Measurements from ENCODE around the gene IFNA1. TPM values are rescaled to one million over a fixed set of nuclear protein-coding genes. Genes with fewer than 3 reads are reported as not detected.

IFNA1 gene
- total and polyA plus RNA-seq, 2 experiments from 2014 or later, result not detected

DNA sequence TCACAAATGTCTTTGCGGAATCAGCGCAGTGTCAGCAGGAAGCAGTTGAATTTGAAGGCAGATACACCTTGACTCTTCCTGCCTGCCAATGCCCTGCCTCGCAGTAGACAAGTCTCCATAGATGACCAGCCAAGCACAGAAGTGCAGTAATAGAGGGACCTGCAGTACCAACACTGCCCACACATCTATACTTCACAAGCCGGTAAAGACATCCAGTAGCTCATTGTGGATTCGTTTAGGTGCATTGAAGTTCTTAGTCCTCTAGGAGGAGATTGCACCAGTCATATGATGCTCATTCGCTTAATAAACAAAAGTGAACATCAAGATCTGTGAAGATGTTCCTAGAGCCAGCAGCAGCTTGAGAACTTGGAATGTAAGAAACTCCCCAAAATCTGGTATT is 48.0 kb upstream of the IFNA1 start:
- Histone ChIP-seq H3K4me3 (no peak overlapping the region), H3K9me2 (ENCODE audit: insufficient read depth) (no peaks in the 10 kb centered on the region), H3K4me1 (ENCODE audit: insufficient read depth) (no peaks in the 10 kb centered on the region), H4K20me1 (replicated peaks; ENCODE audit: insufficient read depth) (no peaks in the 10 kb centered on the region), H3K79me2 (replicated peaks; ENCODE audit: insufficient read depth) (no peaks in the 10 kb centered on the region), H3K4me2 (no peak overlapping the region), H3K27me3 (ENCODE audit: insufficient read depth) (peaks cover 23% of the 10 kb centered on the region), H3K27ac (ENCODE audit: low read depth) (no peak overlapping the region), H3F3A (replicated peaks; ENCODE audit: low read depth) (no peaks in the 10 kb centered on the region), H2AFZ (no peak overlapping the region), H3K36me3 (ENCODE audit: insufficient read depth) (no peaks in the 10 kb centered on the region)
- no peaks in the 10 kb centered on the region for H3K9me3 Mint-ChIP-seq
- DNase-seq (ENCODE audit: low spot score), result peak; percentile 73
- H3K36me3 Mint-ChIP-seq (ENCODE audit: low read depth), result no peaks in the 10 kb centered on the region
- H3K27me3 Mint-ChIP-seq (ENCODE audit: insufficient read depth, low read depth, poor library complexity), result peaks cover 3% of the 10 kb centered on the region
- peaks cover 4% of the 10 kb centered on the region for H3K4me1 Mint-ChIP-seq
- H3K27ac Mint-ChIP-seq, result no peak overlapping the region
- no peak overlapping the region for H3K4me3 Mint-ChIP-seq
- peak; percentile 91 for ATAC-seq
- TF ChIP-seq ZNF331 (CRISPR knock-in tag; IDR thresholded peaks at IDR 0.05; ENCODE audit: low read depth), result no peak
- no peak for TF ChIP-seq STAT1 (IDR thresholded peaks at IDR 0.05; ENCODE audit: unreplicated experiment)
- TF ChIP-seq EZH2phosphoT487 (IDR thresholded peaks at IDR 0.05; ENCODE audit: unreplicated experiment), result no peak
- TF ChIP-seq, protein P1, sequence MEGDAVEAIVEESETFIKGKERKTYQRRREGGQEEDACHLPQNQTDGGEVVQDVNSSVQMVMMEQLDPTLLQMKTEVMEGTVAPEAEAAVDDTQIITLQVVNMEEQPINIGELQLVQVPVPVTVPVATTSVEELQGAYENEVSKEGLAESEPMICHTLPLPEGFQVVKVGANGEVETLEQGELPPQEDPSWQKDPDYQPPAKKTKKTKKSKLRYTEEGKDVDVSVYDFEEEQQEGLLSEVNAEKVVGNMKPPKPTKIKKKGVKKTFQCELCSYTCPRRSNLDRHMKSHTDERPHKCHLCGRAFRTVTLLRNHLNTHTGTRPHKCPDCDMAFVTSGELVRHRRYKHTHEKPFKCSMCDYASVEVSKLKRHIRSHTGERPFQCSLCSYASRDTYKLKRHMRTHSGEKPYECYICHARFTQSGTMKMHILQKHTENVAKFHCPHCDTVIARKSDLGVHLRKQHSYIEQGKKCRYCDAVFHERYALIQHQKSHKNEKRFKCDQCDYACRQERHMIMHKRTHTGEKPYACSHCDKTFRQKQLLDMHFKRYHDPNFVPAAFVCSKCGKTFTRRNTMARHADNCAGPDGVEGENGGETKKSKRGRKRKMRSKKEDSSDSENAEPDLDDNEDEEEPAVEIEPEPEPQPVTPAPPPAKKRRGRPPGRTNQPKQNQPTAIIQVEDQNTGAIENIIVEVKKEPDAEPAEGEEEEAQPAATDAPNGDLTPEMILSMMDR (conservative IDR thresholded peaks at IDR 0.05; ENCODE audit: low read depth in 2 of 2), result peak in 1 of 2 experiments; percentile 47; a peak in 2 of 4 replicates
- TF ChIP-seq EZH2 (IDR thresholded peaks at IDR 0.05; ENCODE audit: low read depth, unreplicated experiment), result no peak
- TF ChIP-seq ZNF114 (CRISPR knock-in tag; IDR thresholded peaks at IDR 0.05), result no peak
- TF ChIP-seq, protein P2, sequence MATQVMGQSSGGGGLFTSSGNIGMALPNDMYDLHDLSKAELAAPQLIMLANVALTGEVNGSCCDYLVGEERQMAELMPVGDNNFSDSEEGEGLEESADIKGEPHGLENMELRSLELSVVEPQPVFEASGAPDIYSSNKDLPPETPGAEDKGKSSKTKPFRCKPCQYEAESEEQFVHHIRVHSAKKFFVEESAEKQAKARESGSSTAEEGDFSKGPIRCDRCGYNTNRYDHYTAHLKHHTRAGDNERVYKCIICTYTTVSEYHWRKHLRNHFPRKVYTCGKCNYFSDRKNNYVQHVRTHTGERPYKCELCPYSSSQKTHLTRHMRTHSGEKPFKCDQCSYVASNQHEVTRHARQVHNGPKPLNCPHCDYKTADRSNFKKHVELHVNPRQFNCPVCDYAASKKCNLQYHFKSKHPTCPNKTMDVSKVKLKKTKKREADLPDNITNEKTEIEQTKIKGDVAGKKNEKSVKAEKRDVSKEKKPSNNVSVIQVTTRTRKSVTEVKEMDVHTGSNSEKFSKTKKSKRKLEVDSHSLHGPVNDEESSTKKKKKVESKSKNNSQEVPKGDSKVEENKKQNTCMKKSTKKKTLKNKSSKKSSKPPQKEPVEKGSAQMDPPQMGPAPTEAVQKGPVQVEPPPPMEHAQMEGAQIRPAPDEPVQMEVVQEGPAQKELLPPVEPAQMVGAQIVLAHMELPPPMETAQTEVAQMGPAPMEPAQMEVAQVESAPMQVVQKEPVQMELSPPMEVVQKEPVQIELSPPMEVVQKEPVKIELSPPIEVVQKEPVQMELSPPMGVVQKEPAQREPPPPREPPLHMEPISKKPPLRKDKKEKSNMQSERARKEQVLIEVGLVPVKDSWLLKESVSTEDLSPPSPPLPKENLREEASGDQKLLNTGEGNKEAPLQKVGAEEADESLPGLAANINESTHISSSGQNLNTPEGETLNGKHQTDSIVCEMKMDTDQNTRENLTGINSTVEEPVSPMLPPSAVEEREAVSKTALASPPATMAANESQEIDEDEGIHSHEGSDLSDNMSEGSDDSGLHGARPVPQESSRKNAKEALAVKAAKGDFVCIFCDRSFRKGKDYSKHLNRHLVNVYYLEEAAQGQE (IDR thresholded peaks at IDR 0.05; ENCODE audit: unreplicated experiment), result no peak
- no peak for TF ChIP-seq NANOG (IDR thresholded peaks at IDR 0.05; ENCODE audit: borderline replicate concordance)
- TF ChIP-seq JUNB (IDR thresholded peaks at IDR 0.05; ENCODE audit: unreplicated experiment), result no peak
- TF ChIP-seq, protein P3, sequence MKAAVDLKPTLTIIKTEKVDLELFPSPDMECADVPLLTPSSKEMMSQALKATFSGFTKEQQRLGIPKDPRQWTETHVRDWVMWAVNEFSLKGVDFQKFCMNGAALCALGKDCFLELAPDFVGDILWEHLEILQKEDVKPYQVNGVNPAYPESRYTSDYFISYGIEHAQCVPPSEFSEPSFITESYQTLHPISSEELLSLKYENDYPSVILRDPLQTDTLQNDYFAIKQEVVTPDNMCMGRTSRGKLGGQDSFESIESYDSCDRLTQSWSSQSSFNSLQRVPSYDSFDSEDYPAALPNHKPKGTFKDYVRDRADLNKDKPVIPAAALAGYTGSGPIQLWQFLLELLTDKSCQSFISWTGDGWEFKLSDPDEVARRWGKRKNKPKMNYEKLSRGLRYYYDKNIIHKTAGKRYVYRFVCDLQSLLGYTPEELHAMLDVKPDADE (IDR thresholded peaks at IDR 0.05), result no peak
- TF ChIP-seq, protein P4, sequence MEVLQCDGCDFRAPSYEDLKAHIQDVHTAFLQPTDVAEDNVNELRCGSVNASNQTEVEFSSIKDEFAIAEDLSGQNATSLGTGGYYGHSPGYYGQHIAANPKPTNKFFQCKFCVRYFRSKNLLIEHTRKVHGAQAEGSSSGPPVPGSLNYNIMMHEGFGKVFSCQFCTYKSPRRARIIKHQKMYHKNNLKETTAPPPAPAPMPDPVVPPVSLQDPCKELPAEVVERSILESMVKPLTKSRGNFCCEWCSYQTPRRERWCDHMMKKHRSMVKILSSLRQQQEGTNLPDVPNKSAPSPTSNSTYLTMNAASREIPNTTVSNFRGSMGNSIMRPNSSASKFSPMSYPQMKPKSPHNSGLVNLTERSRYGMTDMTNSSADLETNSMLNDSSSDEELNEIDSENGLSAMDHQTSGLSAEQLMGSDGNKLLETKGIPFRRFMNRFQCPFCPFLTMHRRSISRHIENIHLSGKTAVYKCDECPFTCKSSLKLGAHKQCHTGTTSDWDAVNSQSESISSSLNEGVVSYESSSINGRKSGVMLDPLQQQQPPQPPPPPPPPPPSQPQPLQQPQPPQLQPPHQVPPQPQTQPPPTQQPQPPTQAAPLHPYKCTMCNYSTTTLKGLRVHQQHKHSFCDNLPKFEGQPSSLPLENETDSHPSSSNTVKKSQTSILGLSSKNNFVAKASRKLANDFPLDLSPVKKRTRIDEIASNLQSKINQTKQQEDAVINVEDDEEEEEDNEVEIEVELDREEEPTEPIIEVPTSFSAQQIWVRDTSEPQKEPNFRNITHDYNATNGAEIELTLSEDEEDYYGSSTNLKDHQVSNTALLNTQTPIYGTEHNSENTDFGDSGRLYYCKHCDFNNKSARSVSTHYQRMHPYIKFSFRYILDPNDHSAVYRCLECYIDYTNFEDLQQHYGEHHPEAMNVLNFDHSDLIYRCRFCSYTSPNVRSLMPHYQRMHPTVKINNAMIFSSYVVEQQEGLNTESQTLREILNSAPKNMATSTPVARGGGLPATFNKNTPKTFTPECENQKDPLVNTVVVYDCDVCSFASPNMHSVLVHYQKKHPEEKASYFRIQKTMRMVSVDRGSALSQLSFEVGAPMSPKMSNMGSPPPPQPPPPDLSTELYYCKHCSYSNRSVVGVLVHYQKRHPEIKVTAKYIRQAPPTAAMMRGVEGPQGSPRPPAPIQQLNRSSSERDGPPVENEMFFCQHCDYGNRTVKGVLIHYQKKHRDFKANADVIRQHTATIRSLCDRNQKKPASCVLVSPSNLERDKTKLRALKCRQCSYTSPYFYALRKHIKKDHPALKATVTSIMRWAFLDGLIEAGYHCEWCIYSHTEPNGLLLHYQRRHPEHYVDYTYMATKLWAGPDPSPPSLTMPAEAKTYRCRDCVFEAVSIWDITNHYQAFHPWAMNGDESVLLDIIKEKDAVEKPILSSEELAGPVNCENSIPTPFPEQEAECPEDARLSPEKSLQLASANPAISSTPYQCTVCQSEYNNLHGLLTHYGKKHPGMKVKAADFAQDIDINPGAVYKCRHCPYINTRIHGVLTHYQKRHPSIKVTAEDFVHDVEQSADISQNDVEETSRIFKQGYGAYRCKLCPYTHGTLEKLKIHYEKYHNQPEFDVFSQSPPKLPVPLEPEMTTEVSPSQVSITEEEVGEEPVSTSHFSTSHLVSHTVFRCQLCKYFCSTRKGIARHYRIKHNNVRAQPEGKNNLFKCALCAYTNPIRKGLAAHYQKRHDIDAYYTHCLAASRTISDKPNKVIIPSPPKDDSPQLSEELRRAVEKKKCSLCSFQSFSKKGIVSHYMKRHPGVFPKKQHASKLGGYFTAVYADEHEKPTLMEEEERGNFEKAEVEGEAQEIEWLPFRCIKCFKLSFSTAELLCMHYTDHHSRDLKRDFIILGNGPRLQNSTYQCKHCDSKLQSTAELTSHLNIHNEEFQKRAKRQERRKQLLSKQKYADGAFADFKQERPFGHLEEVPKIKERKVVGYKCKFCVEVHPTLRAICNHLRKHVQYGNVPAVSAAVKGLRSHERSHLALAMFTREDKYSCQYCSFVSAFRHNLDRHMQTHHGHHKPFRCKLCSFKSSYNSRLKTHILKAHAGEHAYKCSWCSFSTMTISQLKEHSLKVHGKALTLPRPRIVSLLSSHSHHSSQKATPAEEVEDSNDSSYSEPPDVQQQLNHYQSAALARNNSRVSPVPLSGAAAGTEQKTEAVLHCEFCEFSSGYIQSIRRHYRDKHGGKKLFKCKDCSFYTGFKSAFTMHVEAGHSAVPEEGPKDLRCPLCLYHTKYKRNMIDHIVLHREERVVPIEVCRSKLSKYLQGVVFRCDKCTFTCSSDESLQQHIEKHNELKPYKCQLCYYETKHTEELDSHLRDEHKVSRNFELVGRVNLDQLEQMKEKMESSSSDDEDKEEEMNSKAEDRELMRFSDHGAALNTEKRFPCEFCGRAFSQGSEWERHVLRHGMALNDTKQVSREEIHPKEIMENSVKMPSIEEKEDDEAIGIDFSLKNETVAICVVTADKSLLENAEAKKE (CRISPR knock-in tag; IDR thresholded peaks at IDR 0.05), result 0 out of 2 replicates have a peak, but pooled peaks have one; percentile 30
- TF ChIP-seq POLR2AphosphoS5 (IDR thresholded peaks at IDR 0.05; ENCODE audit: low read depth), result no peak
- no peak for TF ChIP-seq CREB1 (CRISPR knock-in tag; IDR thresholded peaks at IDR 0.05; ENCODE audit: low read depth)

Data from GM23338 (cell line).